ENCODE data around the gene TFDP2. TPM values are rescaled to one million over a fixed set of nuclear protein-coding genes. Genes with fewer than 3 reads are reported as not detected.

Gene TFDP2
- total and polyA plus RNA-seq, 2 experiments from 2014 or later: 150 to 410 TPM

DNA sequence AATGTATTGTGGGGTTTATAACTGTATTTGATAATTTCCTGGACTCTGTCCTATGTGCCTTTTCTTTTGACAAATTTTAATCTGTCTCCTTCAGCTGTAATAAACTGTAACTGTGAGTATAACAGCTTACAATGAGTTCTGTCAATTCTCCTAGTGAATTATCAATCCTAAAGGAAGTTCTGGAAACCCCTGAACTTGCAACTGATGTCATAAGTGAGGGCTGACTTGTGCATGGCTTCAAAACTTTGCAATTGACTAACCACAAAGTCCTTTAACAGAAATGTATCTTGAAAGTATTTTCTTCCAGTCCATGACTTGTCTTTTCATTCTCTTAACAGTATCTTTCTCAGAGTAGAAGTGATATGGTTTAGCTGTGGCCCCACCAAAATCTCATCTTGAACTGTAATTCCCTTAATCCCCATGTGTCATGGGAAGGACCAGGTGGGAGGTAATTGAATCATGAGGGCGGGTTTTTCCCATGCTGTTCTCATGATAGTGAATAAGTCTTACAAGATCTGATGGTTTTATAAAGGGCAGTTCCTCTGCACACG lies 108.3 kb downstream of the TFDP2 start:
- Histone ChIP-seq H3K27ac (ENCODE audit: low read depth) (no peak overlapping the region), H3K4me3 (no peak overlapping the region), H4K20me1 (replicated peaks; ENCODE audit: insufficient read depth) (no peaks in the 10 kb centered on the region), H3K36me3 (ENCODE audit: insufficient read depth) (no peaks in the 10 kb centered on the region), H3K4me2 (no peak overlapping the region), H2AFZ (no peak overlapping the region), H3F3A (replicated peaks; ENCODE audit: low read depth) (no peaks in the 10 kb centered on the region), H3K27me3 (ENCODE audit: insufficient read depth) (no peaks in the 10 kb centered on the region), H3K4me1 (ENCODE audit: insufficient read depth) (no peaks in the 10 kb centered on the region), H3K9me2 (ENCODE audit: insufficient read depth) (no peaks in the 10 kb centered on the region), H3K79me2 (replicated peaks; ENCODE audit: insufficient read depth) (no peaks in the 10 kb centered on the region)
- ATAC-seq (no peak), DNase-seq (ENCODE audit: low spot score) (no peak)
- Mint-ChIP-seq H3K27ac (no peak overlapping the region), H3K27me3 (ENCODE audit: insufficient read depth, low read depth, poor library complexity) (no peaks in the 10 kb centered on the region), H3K9me3 (no peaks in the 10 kb centered on the region), H3K36me3 (ENCODE audit: low read depth) (no peaks in the 10 kb centered on the region), H3K4me1 (peaks cover 1% of the 10 kb centered on the region; the same call in 2 of the 3 replicates), H3K4me3 (no peak overlapping the region)
- no peak for TF ChIP-seq POLR2AphosphoS5 (IDR thresholded peaks at IDR 0.05; ENCODE audit: low read depth)
- TF ChIP-seq ZNF114 (CRISPR knock-in tag; IDR thresholded peaks at IDR 0.05): no peak
- TF ChIP-seq EZH2 (IDR thresholded peaks at IDR 0.05; ENCODE audit: low read depth, unreplicated experiment): no peak
- TF ChIP-seq, protein P1, sequence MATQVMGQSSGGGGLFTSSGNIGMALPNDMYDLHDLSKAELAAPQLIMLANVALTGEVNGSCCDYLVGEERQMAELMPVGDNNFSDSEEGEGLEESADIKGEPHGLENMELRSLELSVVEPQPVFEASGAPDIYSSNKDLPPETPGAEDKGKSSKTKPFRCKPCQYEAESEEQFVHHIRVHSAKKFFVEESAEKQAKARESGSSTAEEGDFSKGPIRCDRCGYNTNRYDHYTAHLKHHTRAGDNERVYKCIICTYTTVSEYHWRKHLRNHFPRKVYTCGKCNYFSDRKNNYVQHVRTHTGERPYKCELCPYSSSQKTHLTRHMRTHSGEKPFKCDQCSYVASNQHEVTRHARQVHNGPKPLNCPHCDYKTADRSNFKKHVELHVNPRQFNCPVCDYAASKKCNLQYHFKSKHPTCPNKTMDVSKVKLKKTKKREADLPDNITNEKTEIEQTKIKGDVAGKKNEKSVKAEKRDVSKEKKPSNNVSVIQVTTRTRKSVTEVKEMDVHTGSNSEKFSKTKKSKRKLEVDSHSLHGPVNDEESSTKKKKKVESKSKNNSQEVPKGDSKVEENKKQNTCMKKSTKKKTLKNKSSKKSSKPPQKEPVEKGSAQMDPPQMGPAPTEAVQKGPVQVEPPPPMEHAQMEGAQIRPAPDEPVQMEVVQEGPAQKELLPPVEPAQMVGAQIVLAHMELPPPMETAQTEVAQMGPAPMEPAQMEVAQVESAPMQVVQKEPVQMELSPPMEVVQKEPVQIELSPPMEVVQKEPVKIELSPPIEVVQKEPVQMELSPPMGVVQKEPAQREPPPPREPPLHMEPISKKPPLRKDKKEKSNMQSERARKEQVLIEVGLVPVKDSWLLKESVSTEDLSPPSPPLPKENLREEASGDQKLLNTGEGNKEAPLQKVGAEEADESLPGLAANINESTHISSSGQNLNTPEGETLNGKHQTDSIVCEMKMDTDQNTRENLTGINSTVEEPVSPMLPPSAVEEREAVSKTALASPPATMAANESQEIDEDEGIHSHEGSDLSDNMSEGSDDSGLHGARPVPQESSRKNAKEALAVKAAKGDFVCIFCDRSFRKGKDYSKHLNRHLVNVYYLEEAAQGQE (IDR thresholded peaks at IDR 0.05; ENCODE audit: unreplicated experiment): no peak
- TF ChIP-seq, protein P2, sequence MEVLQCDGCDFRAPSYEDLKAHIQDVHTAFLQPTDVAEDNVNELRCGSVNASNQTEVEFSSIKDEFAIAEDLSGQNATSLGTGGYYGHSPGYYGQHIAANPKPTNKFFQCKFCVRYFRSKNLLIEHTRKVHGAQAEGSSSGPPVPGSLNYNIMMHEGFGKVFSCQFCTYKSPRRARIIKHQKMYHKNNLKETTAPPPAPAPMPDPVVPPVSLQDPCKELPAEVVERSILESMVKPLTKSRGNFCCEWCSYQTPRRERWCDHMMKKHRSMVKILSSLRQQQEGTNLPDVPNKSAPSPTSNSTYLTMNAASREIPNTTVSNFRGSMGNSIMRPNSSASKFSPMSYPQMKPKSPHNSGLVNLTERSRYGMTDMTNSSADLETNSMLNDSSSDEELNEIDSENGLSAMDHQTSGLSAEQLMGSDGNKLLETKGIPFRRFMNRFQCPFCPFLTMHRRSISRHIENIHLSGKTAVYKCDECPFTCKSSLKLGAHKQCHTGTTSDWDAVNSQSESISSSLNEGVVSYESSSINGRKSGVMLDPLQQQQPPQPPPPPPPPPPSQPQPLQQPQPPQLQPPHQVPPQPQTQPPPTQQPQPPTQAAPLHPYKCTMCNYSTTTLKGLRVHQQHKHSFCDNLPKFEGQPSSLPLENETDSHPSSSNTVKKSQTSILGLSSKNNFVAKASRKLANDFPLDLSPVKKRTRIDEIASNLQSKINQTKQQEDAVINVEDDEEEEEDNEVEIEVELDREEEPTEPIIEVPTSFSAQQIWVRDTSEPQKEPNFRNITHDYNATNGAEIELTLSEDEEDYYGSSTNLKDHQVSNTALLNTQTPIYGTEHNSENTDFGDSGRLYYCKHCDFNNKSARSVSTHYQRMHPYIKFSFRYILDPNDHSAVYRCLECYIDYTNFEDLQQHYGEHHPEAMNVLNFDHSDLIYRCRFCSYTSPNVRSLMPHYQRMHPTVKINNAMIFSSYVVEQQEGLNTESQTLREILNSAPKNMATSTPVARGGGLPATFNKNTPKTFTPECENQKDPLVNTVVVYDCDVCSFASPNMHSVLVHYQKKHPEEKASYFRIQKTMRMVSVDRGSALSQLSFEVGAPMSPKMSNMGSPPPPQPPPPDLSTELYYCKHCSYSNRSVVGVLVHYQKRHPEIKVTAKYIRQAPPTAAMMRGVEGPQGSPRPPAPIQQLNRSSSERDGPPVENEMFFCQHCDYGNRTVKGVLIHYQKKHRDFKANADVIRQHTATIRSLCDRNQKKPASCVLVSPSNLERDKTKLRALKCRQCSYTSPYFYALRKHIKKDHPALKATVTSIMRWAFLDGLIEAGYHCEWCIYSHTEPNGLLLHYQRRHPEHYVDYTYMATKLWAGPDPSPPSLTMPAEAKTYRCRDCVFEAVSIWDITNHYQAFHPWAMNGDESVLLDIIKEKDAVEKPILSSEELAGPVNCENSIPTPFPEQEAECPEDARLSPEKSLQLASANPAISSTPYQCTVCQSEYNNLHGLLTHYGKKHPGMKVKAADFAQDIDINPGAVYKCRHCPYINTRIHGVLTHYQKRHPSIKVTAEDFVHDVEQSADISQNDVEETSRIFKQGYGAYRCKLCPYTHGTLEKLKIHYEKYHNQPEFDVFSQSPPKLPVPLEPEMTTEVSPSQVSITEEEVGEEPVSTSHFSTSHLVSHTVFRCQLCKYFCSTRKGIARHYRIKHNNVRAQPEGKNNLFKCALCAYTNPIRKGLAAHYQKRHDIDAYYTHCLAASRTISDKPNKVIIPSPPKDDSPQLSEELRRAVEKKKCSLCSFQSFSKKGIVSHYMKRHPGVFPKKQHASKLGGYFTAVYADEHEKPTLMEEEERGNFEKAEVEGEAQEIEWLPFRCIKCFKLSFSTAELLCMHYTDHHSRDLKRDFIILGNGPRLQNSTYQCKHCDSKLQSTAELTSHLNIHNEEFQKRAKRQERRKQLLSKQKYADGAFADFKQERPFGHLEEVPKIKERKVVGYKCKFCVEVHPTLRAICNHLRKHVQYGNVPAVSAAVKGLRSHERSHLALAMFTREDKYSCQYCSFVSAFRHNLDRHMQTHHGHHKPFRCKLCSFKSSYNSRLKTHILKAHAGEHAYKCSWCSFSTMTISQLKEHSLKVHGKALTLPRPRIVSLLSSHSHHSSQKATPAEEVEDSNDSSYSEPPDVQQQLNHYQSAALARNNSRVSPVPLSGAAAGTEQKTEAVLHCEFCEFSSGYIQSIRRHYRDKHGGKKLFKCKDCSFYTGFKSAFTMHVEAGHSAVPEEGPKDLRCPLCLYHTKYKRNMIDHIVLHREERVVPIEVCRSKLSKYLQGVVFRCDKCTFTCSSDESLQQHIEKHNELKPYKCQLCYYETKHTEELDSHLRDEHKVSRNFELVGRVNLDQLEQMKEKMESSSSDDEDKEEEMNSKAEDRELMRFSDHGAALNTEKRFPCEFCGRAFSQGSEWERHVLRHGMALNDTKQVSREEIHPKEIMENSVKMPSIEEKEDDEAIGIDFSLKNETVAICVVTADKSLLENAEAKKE (CRISPR knock-in tag; IDR thresholded peaks at IDR 0.05): no peak
- no peak for TF ChIP-seq NANOG (IDR thresholded peaks at IDR 0.05; ENCODE audit: borderline replicate concordance)
- TF ChIP-seq JUNB (IDR thresholded peaks at IDR 0.05; ENCODE audit: unreplicated experiment): no peak
- TF ChIP-seq, protein P3, sequence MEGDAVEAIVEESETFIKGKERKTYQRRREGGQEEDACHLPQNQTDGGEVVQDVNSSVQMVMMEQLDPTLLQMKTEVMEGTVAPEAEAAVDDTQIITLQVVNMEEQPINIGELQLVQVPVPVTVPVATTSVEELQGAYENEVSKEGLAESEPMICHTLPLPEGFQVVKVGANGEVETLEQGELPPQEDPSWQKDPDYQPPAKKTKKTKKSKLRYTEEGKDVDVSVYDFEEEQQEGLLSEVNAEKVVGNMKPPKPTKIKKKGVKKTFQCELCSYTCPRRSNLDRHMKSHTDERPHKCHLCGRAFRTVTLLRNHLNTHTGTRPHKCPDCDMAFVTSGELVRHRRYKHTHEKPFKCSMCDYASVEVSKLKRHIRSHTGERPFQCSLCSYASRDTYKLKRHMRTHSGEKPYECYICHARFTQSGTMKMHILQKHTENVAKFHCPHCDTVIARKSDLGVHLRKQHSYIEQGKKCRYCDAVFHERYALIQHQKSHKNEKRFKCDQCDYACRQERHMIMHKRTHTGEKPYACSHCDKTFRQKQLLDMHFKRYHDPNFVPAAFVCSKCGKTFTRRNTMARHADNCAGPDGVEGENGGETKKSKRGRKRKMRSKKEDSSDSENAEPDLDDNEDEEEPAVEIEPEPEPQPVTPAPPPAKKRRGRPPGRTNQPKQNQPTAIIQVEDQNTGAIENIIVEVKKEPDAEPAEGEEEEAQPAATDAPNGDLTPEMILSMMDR (conservative IDR thresholded peaks at IDR 0.05; ENCODE audit: low read depth in 2 of 2): no peak
- TF ChIP-seq ZNF331 (CRISPR knock-in tag; IDR thresholded peaks at IDR 0.05; ENCODE audit: low read depth): no peak
- TF ChIP-seq, protein P4, sequence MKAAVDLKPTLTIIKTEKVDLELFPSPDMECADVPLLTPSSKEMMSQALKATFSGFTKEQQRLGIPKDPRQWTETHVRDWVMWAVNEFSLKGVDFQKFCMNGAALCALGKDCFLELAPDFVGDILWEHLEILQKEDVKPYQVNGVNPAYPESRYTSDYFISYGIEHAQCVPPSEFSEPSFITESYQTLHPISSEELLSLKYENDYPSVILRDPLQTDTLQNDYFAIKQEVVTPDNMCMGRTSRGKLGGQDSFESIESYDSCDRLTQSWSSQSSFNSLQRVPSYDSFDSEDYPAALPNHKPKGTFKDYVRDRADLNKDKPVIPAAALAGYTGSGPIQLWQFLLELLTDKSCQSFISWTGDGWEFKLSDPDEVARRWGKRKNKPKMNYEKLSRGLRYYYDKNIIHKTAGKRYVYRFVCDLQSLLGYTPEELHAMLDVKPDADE (IDR thresholded peaks at IDR 0.05): no peak
- no peak for TF ChIP-seq CREB1 (CRISPR knock-in tag; IDR thresholded peaks at IDR 0.05; ENCODE audit: low read depth)
- TF ChIP-seq EZH2phosphoT487 (IDR thresholded peaks at IDR 0.05; ENCODE audit: unreplicated experiment): no peak

All from GM23338 (cell line).